ENCODE results near the gene ZCCHC24.

Gene ZCCHC24

DNA sequence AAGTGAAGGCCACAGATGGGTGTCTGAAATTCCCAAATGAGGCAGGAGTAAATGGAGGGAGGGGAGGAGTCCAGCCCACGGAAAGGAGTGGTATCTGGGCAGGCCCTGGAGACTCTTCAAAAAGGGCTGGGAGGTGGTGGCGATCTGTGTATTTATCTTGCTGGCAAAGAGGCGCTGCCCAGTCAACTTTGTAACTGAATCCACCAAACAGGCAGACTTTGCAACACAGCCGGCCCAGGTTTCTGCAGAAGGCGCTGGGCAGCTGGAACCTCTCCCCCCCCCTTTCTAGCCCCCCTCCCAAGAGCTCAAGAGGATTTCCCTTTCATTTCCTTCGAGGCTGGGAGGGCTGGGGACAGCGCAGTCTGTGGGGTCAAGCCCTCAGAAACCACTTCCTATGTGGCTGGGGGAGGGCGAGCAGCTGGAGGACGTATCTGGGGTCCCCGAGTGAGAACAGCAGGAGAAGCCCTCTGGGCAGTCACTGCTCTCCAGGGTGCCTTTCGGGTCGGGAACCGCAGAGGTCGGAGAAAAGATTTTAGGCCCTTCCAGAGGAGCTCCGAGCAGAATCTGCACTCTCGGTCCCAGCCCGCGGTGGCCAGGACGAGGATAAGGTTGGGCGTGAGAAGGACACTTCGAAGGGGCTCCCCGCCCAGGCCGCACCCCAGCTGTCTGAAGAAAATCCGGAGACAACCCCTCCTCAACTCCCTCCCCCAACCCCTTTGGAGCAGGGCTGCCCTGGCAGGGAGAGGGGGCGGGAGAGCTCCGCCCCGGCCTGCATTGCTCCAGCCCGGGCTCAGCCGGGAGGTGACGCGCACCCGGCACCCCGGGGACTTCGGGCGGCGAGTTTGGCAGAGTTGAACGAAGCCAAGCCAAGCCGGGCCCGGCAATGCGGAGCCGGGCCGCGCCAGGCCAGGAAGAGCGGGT, 965 bp downstream of the ZCCHC24 start:
- H3K27ac ChIP-seq, result peak overlapping the region; percentile 85
- TF ChIP-seq, protein P1, sequence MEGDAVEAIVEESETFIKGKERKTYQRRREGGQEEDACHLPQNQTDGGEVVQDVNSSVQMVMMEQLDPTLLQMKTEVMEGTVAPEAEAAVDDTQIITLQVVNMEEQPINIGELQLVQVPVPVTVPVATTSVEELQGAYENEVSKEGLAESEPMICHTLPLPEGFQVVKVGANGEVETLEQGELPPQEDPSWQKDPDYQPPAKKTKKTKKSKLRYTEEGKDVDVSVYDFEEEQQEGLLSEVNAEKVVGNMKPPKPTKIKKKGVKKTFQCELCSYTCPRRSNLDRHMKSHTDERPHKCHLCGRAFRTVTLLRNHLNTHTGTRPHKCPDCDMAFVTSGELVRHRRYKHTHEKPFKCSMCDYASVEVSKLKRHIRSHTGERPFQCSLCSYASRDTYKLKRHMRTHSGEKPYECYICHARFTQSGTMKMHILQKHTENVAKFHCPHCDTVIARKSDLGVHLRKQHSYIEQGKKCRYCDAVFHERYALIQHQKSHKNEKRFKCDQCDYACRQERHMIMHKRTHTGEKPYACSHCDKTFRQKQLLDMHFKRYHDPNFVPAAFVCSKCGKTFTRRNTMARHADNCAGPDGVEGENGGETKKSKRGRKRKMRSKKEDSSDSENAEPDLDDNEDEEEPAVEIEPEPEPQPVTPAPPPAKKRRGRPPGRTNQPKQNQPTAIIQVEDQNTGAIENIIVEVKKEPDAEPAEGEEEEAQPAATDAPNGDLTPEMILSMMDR (conservative IDR thresholded peaks at IDR 0.05), result no peak
- no peak for TF ChIP-seq ZFX (IDR thresholded peaks at IDR 0.05)

DNA sequence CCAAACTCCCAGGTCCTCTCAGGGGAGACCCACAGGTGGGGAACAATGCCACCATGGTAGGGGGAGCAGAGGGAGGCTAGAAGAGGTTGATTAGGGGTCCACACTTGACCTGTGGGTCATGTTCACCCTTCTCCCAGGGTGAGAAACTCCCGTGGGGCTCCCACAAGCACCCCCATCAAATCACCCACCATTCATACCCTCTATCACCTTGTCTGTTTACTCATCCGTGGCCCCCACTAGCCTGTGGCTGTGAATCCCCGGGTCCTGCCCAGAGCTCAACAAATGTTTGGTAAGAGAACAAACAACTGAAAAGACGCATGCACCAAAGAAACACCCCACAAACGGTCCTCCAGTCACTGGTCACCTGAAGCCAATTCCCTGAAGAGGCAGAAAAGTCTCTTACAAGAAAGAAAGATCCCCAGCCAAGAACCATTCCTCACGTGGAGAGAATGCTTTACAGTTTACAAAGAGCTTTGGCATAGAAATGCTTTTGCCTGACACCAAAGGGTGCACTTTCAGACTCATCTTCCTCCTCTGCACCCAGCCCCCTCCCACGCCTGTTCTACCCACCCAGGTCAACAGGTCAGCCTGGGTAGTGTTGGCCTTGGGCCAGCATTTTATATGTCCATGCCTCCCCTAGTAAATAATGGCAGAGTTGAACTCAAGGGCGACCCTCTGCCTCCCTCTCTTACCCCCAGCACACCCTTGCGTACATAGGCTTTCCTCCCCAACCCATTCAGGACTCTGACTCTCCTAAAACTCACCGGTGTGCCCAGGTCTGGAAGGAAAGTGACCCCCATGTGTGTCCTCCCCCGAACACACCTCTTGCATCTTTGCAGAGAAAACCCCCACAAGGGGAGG, 1.9 kb downstream of the ZCCHC24 start:
- TF ChIP-seq ZFX (IDR thresholded peaks at IDR 0.05), result no peak
- TF ChIP-seq, protein P1 (conservative IDR thresholded peaks at IDR 0.05), result no peak
- H3K27ac ChIP-seq, result peak overlapping the region; percentile 85

DNA sequence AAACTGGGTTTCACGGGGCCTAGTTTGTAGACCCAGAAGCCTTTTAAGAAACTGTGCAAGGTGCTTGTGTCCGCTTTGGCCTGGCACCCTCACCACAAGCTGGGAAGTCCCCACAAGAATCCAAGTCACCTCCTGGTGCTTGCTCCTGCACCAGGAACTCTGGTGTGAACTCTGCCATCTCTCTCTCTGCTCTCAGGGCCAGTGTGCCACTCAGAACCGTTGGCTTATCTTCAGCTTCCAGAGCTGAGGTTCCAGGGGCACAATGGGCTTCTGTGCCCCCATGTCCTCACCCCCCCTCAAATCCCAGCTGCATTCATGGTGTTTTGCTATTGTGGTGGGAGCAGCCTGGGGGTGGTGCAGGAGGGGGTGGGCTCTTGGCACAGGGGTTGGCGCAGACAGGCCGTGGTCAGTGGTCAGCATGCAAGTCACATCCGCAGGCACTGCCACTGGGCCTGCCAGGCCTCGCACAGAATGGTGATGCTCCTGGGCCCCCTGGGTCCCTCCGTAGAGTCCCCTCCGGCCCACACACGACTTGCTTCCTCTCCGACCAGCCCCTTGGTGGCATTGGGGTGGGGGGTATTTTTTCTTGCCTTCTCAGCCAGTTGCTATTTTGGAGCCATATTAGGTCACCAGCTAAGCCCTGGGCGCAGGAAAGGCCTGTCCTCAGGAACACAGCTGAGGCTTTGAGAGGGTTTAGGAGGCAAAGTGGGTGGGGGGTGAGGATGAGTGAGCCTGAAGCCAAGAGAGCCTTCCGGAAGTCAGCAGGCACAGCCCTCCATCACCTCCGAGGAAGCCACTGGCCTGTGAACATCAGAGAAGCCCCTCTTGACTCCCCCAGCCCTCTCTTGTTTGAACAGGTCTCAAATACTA, 3.0 kb downstream of the ZCCHC24 start:
- TF ChIP-seq, protein P1 (conservative IDR thresholded peaks at IDR 0.05), result no peak
- no peak for TF ChIP-seq ZFX (IDR thresholded peaks at IDR 0.05)
- no peak overlapping the region for H3K27ac ChIP-seq

DNA sequence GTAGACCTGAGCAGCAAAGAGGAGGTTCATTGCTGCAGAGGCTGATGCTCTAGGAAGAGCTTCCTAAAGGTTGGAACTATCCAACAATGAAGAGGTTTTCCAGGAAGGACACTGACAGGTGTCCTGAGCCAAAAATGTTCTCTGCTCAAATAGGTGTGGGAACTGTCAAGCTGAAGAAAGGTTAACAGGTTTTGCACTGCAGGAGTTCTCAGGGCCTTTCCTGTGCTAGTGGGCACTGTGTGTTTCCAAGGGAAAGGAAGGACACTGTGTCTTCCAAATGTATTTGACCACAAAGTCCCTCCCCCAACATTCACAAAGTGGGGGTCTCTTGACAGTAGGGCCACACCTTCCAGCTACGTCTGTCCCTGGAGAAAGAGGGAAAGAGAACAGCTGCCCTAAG, 4.0 kb downstream of the ZCCHC24 start:
- no peak overlapping the region for H3K27ac ChIP-seq
- TF ChIP-seq ZFX (IDR thresholded peaks at IDR 0.05), result no peak
- TF ChIP-seq, protein P1 (conservative IDR thresholded peaks at IDR 0.05), result no peak

- TF ChIP-seq ZFX (IDR thresholded peaks at IDR 0.05), result no peak
- TF ChIP-seq, protein P1 (conservative IDR thresholded peaks at IDR 0.05), result no peak
- no peak overlapping the region for H3K27ac ChIP-seq
Measured at GRCh38 chr10:79440281-79440680, 5.1 kb downstream of the ZCCHC24 start.

DNA sequence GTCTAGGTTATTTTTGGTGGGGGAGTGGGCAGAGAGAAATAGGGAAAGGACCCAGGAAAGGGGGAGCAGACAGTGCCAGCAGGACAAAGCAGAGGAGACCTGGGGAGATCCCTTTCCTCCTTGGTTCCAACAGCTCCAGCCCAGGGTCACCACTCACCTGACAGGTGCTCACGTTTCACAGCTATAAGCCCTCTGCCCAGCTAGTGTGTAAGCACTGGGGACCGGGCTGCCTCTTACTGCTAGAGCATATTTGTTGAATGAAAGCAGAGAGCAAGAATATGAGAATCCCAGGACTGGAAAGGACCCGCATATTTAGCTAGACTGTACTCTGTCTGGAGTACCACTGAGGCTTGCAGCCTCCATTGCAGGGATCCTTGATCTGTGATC, 6.7 kb downstream of the ZCCHC24 start:
- TF ChIP-seq ZFX (IDR thresholded peaks at IDR 0.05), result no peak
- TF ChIP-seq, protein P1 (conservative IDR thresholded peaks at IDR 0.05), result no peak
- no peak overlapping the region for H3K27ac ChIP-seq
